HG03064 (cell line): Measurements from ENCODE around the gene MT1X.

Experiments
- ATAC-seq: cut with Tn5 transposase; IDR thresholded peaks from one replicate; pipeline ENCODE4 v1.9.1; 2021; ENCODE audit warnings: low read depth; ENCODE audit not compliant: unreplicated experiment

Gene MT1X

GRCh38 chr16:56675685-56676210 lies 6.5 kb upstream of the MT1X start:
- no peak for ATAC-seq

GRCh38 chr16:56677474-56677873 lies 4.8 kb upstream of the MT1X start:
- no peak for ATAC-seq

GRCh38 chr16:56679078-56679730 lies 3.1 kb upstream of the MT1X start:
- ATAC-seq, result no peak

- ATAC-seq, result no peak
Observed at GRCh38 chr16:56679818-56680217, 2.5 kb upstream of the MT1X start.

GRCh38 chr16:56682703-56683397 lies 580 bp downstream of the MT1X start:
- ATAC-seq, result no peak

- ATAC-seq, result no peak
Observed at GRCh38 chr16:56683424-56684172, 1.3 kb downstream of the MT1X start.

- no peak for ATAC-seq
Observed at GRCh38 chr16:56684256-56684925, 2.1 kb downstream of the MT1X start.

- ATAC-seq, result no peak
Observed at GRCh38 chr16:56684926-56685590, 2.8 kb downstream of the MT1X start.

GRCh38 chr16:56686758-56687157 lies 4.5 kb downstream of the MT1X start:
- no peak for ATAC-seq

GRCh38 chr16:56688762-56689161 lies 6.5 kb downstream of the MT1X start:
- no peak for ATAC-seq

GRCh38 chr16:56689171-56689570 lies 6.9 kb downstream of the MT1X start:
- ATAC-seq, result no peak

GRCh38 chr16:56690420-56691122 lies 8.3 kb downstream of the MT1X start:
- no peak for ATAC-seq

GRCh38 chr16:56691885-56692284 lies 9.6 kb downstream of the MT1X start:
- ATAC-seq, result no peak

GRCh38 chr16:56695246-56695645 lies 13.0 kb downstream of the MT1X start:
- no peak for ATAC-seq

- no peak for ATAC-seq
Observed at GRCh38 chr16:56697456-56698155, 15.3 kb downstream of the MT1X start.

GRCh38 chr16:56700195-56700594 lies 17.9 kb downstream of the MT1X start:
- no peak for ATAC-seq

GRCh38 chr16:56700631-56701030 lies 18.4 kb downstream of the MT1X start:
- no peak for ATAC-seq

GRCh38 chr16:56701534-56701933 lies 19.3 kb downstream of the MT1X start:
- no peak for ATAC-seq

GRCh38 chr16:56702836-56703235 lies 20.6 kb downstream of the MT1X start:
- no peak for ATAC-seq
